ENCODE measurements around the gene CABP1. TPM values are rescaled to one million over a fixed set of nuclear protein-coding genes. Genes with fewer than 3 reads are reported as not detected.
A peak's percentile ranks its signal among the peaks of the same experiment; 100 is the strongest.

CABP1 gene
- total RNA-seq, 1 donor from 2014 or later = 0.27 TPM

- no peak for TF ChIP-seq CTCF (IDR thresholded peaks at IDR 0.05)
- Mint-ChIP-seq H3K27ac (no peak overlapping the region), H3K4me3 (no peak overlapping the region), H3K4me1 (peaks cover 7% of the 10 kb centered on the region), H3K9me3 (no peaks in the 10 kb centered on the region), H3K36me3 (ENCODE audit: low read depth) (peaks cover 28% of the 10 kb centered on the region), H3K27me3 (no peaks in the 10 kb centered on the region)
- DNase-seq = no peak
- POLR2A ChIA-PET = no interaction called here
- ATAC-seq (ENCODE audit: low read depth) = no peak
- CTCF ChIA-PET = interaction anchor here (1.7 kb wide), 1 partner anchor 266 kb away, joined by 4 read pairs; no protein-coding TSS in a partner anchor
- intact Hi-C loops (cut with micrococcal nuclease) = no loop called here
Measured at GRCh38 chr12:120705618-120706017, 65.2 kb downstream of the CABP1 start.

- no peaks in the 10 kb centered on the region for H3K27me3 Mint-ChIP-seq
- H3K4me3 Mint-ChIP-seq = no peak overlapping the region
- CTCF ChIA-PET = interaction anchor here (1.7 kb wide), 1 partner anchor 266 kb away, joined by 4 read pairs; no protein-coding TSS in a partner anchor
Measured at GRCh38 chr12:120706029-120706428, 65.6 kb downstream of the CABP1 start.

GRCh38 chr12:120708651-120709050 lies 68.2 kb downstream of the CABP1 start:
- H3K9me3 Mint-ChIP-seq = no peaks in the 10 kb centered on the region
- ChIA-PET CTCF (interaction anchor here (1.1 kb wide), 1 partner anchor 60 kb away, joined by 5 read pairs; no protein-coding TSS in a partner anchor), POLR2A (no interaction called here)
- peaks cover 4% of the 10 kb centered on the region for H3K36me3 Mint-ChIP-seq (ENCODE audit: low read depth)
- no peak overlapping the region for H3K27ac Mint-ChIP-seq
- no peak for DNase-seq
- TF ChIP-seq CTCF (IDR thresholded peaks at IDR 0.05) = no peak
- intact Hi-C loops (cut with micrococcal nuclease) = no loop called here
- ATAC-seq (ENCODE audit: low read depth) = no peak
- no peaks in the 10 kb centered on the region for H3K27me3 Mint-ChIP-seq
- H3K4me1 Mint-ChIP-seq = peaks cover 25% of the 10 kb centered on the region
- H3K4me3 Mint-ChIP-seq = peak overlapping the region; percentile 35

More at GRCh38 chr12:120706029-120706428, 65.6 kb downstream of the CABP1 start:
- DNase-seq (no peak), ATAC-seq (ENCODE audit: low read depth) (no peak)
- POLR2A ChIA-PET = no interaction called here
- Mint-ChIP-seq H3K27ac (no peak overlapping the region), H3K36me3 (ENCODE audit: low read depth) (peaks cover 23% of the 10 kb centered on the region), H3K4me1 (peaks cover 8% of the 10 kb centered on the region), H3K9me3 (no peaks in the 10 kb centered on the region)
- intact Hi-C loops (cut with micrococcal nuclease) = no loop called here
- no peak for TF ChIP-seq CTCF (IDR thresholded peaks at IDR 0.05)

- peak; percentile 71 for DNase-seq
- ATAC-seq (ENCODE audit: low read depth) = peak; percentile 92
- peak within 1 kb of the TSS; percentile 89 for H3K4me3 Mint-ChIP-seq
- H3K27me3 Mint-ChIP-seq = no peaks in the 10 kb centered on the region
- H3K9me3 Mint-ChIP-seq = no peaks in the 10 kb centered on the region
- intact Hi-C loops (cut with micrococcal nuclease) = loop anchor here (1.0 to 10.0 kb wide), 3 partner anchors 15 to 402 kb away; partner anchors contain the start of genes ACADS and COX6A1
- peaks cover 29% of the 10 kb centered on the region for H3K4me1 Mint-ChIP-seq
- peaks cover 17% of the 10 kb centered on the region for H3K36me3 Mint-ChIP-seq (ENCODE audit: low read depth)
- no peak for TF ChIP-seq CTCF (IDR thresholded peaks at IDR 0.05)
- peak within 1 kb of the TSS; percentile 82 for H3K27ac Mint-ChIP-seq
- ChIA-PET POLR2A (interaction anchor here (1.1 to 1.9 kb wide), 6 partner anchors 10 to 63 kb away, joined by 3 to 8 read pairs (median 6); partner anchors contain the start of gene MLEC), CTCF (interaction anchor here (0.8 to 2.8 kb wide), 6 partner anchors 9 to 261 kb away, joined by 3 to 15 read pairs (median 4); partner anchors contain the start of genes ACADS, MLEC and POP5)
Measured at GRCh38 chr12:120710031-120710804, 69.8 kb downstream of the CABP1 start, which contains the start of gene UNC119B. Gene UNC119B, plus strand, starts transcription at chr12:120710458. Its CDS starts 17 bp downstream, at chr12:120710475.

- H3K4me1 Mint-ChIP-seq = peaks cover 29% of the 10 kb centered on the region
- DNase-seq (peak; percentile 31), ATAC-seq (ENCODE audit: low read depth) (peak; percentile 33)
- no peak for TF ChIP-seq CTCF (IDR thresholded peaks at IDR 0.05)
- ChIA-PET POLR2A (interaction anchor here (0.7 to 1.9 kb wide), 7 partner anchors 10 to 403 kb away, joined by 3 to 8 read pairs (median 5); partner anchors contain the start of gene MLEC), CTCF (interaction anchor here (0.8 to 2.8 kb wide), 6 partner anchors 15 to 261 kb away, joined by 3 to 15 read pairs (median 6); partner anchors contain the start of genes ACADS and MLEC)
- intact Hi-C loops (cut with micrococcal nuclease) = loop anchor here (1.0 to 10.0 kb wide), 4 partner anchors 14 to 401 kb away; partner anchors contain the start of genes ACADS and COX6A1
- peak overlapping the region; percentile 89 for H3K4me3 Mint-ChIP-seq
- H3K36me3 Mint-ChIP-seq (ENCODE audit: low read depth) = peaks cover 21% of the 10 kb centered on the region
- H3K9me3 Mint-ChIP-seq = no peaks in the 10 kb centered on the region
- no peaks in the 10 kb centered on the region for H3K27me3 Mint-ChIP-seq
- peak overlapping the region; percentile 82 for H3K27ac Mint-ChIP-seq
Measured at GRCh38 chr12:120710805-120711296, 70.4 kb downstream of the CABP1 start.
